Mucosa of rectum (tissue), 2 donors: Measurements from ENCODE around the gene TBC1D22A.

ENCODE experiments used
- H3K27ac ChIP-seq, 2 donors: one replicate each; pipeline ENCODE4 v1.7.0; 2013; ENCODE audit warnings: inconsistent platforms in 2 of 2, low read depth in 2 of 2, low read length in 2 of 2
- H3K27me3 ChIP-seq, 2 donors: one replicate each; pipeline ENCODE4 v1.7.0; 2013; ENCODE audit warnings: low read length in 2 of 2; ENCODE audit not compliant: control insufficient read depth in 2 of 2, insufficient read depth in 2 of 2
- H3K36me3 ChIP-seq, 2 donors: one replicate each; pipeline ENCODE4 v1.7.0; 2013; ENCODE audit warnings: low read length in 2 of 2; ENCODE audit not compliant: control insufficient read depth in 2 of 2, insufficient read depth in 2 of 2
- H3K4me1 ChIP-seq, 2 donors: one replicate each; pipeline ENCODE4 v1.7.0; 2013; ENCODE audit warnings: low read length in 2 of 2, mild to moderate bottlenecking in 1 of 2; ENCODE audit not compliant: control insufficient read depth in 2 of 2, insufficient read depth in 2 of 2
- H3K4me3 ChIP-seq, 2 donors: one replicate each; pipeline ENCODE4 v1.7.0; 2013; ENCODE audit warnings: low read length in 2 of 2
- H3K9ac ChIP-seq, 2 donors: one replicate each; pipeline ENCODE4 v1.7.0; 2013; ENCODE audit warnings: low read length in 2 of 2, low read depth in 1 of 2, mild to moderate bottlenecking in 1 of 2
- H3K9me3 ChIP-seq, 2 donors: one replicate each; pipeline ENCODE4 v1.7.0; 2013; ENCODE audit warnings: low read length in 2 of 2; ENCODE audit not compliant: control insufficient read depth in 2 of 2
- donor health status: healthy.
- donor health status: Normal muscosa, but diverticular disease.

TBC1D22A gene

GRCh38 chr22:47059701-47060161 lies 297.3 kb downstream of the TBC1D22A start:
- no peak overlapping the region for H3K9ac ChIP-seq
- H3K27me3 ChIP-seq: no peaks in the 10 kb centered on the region
- H3K4me1 ChIP-seq: no peaks in the 10 kb centered on the region
- no peak overlapping the region for H3K27ac ChIP-seq
- H3K9me3 ChIP-seq: no peaks in the 10 kb centered on the region
- H3K4me3 ChIP-seq: no peak overlapping the region
- peaks cover 21 to 22% of the 10 kb centered on the region in 2 donors for H3K36me3 ChIP-seq

- Histone ChIP-seq H3K4me3 (no peak overlapping the region), H3K9ac (no peak overlapping the region), H3K27ac (no peak overlapping the region), H3K9me3 (no peaks in the 10 kb centered on the region), H3K4me1 (no peaks in the 10 kb centered on the region), H3K27me3 (no peaks in the 10 kb centered on the region), H3K36me3 (peaks cover 21 to 22% of the 10 kb centered on the region in 2 donors)
Measured at GRCh38 chr22:47060718-47061117, 298.3 kb downstream of the TBC1D22A start.

- Histone ChIP-seq H3K9ac (no peak overlapping the region), H3K4me3 (no peak overlapping the region), H3K9me3 (no peaks in the 10 kb centered on the region), H3K27ac (no peak overlapping the region), H3K4me1 (no peaks in the 10 kb centered on the region), H3K27me3 (no peaks in the 10 kb centered on the region), H3K36me3 (peaks cover 21 to 22% of the 10 kb centered on the region in 2 donors)
Measured at GRCh38 chr22:47061226-47061625, 298.8 kb downstream of the TBC1D22A start.

GRCh38 chr22:47062126-47062525 lies 299.7 kb downstream of the TBC1D22A start:
- Histone ChIP-seq H3K36me3 (peaks cover 21 to 22% of the 10 kb centered on the region in 2 donors), H3K9me3 (no peaks in the 10 kb centered on the region), H3K27ac (no peak overlapping the region), H3K4me3 (no peak overlapping the region), H3K27me3 (no peaks in the 10 kb centered on the region), H3K4me1 (no peaks in the 10 kb centered on the region), H3K9ac (no peak overlapping the region)

DNA sequence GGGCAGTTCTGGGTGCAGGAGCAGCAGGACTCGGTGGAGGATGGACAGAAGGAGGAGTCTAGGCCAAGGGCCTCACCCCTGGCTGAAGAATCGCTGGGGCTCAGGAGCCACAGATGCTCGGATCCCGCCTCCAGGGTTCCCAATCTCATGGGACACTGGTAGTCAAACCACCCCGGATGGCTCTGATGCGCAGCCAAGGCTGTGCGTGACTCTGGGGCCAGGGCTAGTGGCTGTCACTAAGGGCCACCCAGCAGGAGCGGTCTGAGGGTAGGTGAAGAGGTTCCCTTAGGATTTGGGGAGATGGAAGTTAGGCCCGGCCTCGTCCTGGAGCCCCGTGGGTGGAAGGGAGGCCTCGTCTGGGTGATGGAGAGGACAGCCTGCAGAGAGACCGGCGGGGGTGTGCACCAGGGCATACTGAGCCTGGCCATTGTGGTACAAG lies 300.6 kb downstream of the TBC1D22A start:
- no peak overlapping the region for H3K9ac ChIP-seq
- no peak overlapping the region for H3K4me3 ChIP-seq
- peaks cover 21 to 22% of the 10 kb centered on the region in 2 donors for H3K36me3 ChIP-seq
- no peaks in the 10 kb centered on the region for H3K4me1 ChIP-seq
- H3K9me3 ChIP-seq: no peaks in the 10 kb centered on the region
- no peaks in the 10 kb centered on the region for H3K27me3 ChIP-seq
- no peak overlapping the region for H3K27ac ChIP-seq

DNA sequence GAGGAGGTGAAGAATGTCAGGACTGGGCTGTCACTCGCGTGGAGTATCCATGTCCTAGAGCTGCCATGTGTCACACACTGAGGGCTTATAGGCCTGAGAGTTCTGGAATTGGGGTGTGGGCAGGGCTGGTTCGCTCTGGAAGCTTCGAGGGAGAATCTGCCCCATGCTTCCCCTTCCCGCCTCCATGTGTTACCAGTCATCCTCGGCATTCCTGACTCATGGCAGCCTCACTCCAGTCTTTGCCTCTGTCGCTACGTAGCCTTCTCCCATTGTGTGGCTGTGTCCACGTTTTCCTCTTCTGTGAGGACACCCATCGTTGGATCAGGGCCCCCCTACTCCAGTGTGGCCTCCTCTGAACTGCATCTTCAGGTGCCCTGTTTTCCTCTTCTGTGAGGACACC lies 301.2 kb downstream of the TBC1D22A start:
- Histone ChIP-seq H3K4me3 (no peak overlapping the region), H3K27ac (no peak overlapping the region), H3K9me3 (no peaks in the 10 kb centered on the region), H3K4me1 (no peaks in the 10 kb centered on the region), H3K9ac (no peak overlapping the region), H3K27me3 (no peaks in the 10 kb centered on the region), H3K36me3 (peaks cover 21 to 22% of the 10 kb centered on the region in 2 donors)

DNA sequence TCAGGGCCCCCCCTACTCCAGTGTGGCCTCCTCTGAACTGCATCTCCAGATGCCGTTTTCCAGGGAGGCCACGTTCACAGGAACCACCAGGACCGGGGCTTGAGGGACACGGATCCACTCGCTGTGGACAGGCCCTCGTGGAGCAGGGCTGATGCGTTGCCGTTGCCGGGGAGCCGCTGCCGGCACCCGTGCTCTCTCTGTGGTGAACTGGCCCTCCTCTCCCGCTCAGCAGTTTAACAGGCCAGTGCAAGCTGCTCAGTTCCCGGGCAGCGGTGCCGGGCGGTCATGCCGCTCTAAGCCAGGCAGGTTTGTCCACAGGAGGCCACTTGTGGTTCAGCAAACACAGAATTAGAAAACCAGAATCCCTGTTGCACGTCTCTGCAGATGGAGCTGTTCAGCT lies 301.6 kb downstream of the TBC1D22A start:
- H3K27me3 ChIP-seq: no peaks in the 10 kb centered on the region
- H3K4me1 ChIP-seq: no peaks in the 10 kb centered on the region
- H3K4me3 ChIP-seq: no peak overlapping the region
- no peak overlapping the region for H3K27ac ChIP-seq
- H3K36me3 ChIP-seq: peaks cover 20 to 22% of the 10 kb centered on the region in 2 donors
- H3K9me3 ChIP-seq: no peaks in the 10 kb centered on the region
- no peak overlapping the region for H3K9ac ChIP-seq

- H3K4me3 ChIP-seq: no peak overlapping the region
- no peak overlapping the region for H3K9ac ChIP-seq
- no peak overlapping the region for H3K27ac ChIP-seq
- H3K9me3 ChIP-seq: no peaks in the 10 kb centered on the region
- no peaks in the 10 kb centered on the region for H3K27me3 ChIP-seq
- peaks cover 18 to 22% of the 10 kb centered on the region in 2 donors for H3K36me3 ChIP-seq
- H3K4me1 ChIP-seq: no peaks in the 10 kb centered on the region
Measured at GRCh38 chr22:47064416-47064815, 302.0 kb downstream of the TBC1D22A start.

- Histone ChIP-seq H3K36me3 (peaks cover 14 to 18% of the 10 kb centered on the region in 2 donors), H3K27ac (no peak overlapping the region), H3K9me3 (no peaks in the 10 kb centered on the region), H3K27me3 (no peaks in the 10 kb centered on the region), H3K4me1 (no peaks in the 10 kb centered on the region), H3K4me3 (no peak overlapping the region), H3K9ac (no peak overlapping the region)
Measured at GRCh38 chr22:47065756-47066615, 303.5 kb downstream of the TBC1D22A start.

DNA sequence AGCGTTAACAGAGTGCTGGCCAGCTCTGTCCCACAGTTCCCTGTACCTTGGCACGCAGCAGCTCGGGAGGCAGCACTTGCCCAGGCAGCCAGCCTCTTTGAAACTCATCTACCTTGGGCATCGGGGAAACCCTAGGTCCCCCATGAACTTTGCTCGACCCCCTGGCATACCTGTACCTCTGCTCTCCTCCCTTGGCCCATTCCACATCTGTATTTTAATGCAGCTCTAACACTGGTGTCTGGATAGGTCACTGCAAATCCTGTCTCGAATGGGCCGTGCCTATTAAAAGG lies 304.1 kb downstream of the TBC1D22A start:
- no peak overlapping the region for H3K9ac ChIP-seq
- no peak overlapping the region for H3K4me3 ChIP-seq
- no peaks in the 10 kb centered on the region for H3K4me1 ChIP-seq
- peaks cover 9 to 12% of the 10 kb centered on the region in 2 donors for H3K36me3 ChIP-seq
- H3K9me3 ChIP-seq: no peaks in the 10 kb centered on the region
- no peak overlapping the region for H3K27ac ChIP-seq
- H3K27me3 ChIP-seq: no peaks in the 10 kb centered on the region
